ENCODE results near the gene SHC3. TPM values are rescaled to one million over a fixed set of nuclear protein-coding genes. Genes with fewer than 3 reads are reported as not detected.

The SHC3 gene
- total RNA-seq, 1 donor from 2014 or later = 0.13 TPM

DNA sequence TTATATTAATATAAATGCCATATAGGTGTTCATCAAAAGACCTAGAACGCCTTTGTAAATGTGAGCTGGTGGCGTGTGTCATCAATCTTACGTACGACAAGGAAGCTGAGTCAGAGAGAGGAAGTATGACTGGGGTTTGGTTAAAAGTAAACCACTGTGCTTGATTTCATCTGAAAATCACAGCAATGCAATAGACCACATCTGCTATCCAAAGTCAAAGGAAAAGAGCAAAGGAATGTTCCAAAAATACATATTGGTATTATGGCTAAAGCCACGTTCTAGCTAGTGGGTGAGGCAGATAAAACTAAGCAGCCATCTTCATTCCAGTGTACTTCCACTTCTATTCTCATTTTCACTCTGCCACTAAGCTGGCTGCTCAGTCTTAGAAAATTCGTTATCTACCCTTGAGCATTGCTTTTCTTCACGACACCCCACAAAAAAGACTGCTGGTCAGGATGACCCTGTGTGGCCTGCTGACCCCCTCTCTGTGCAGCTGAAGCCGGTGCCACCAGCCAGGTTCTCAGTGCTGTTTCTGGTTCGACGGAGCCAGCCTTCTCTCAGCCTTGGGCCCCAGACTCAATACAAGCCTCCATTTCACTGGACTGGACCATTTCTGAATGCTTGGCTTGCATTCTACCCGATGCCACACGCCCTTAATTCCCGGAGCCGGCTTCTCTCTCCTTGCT lies 23.8 kb downstream of the SHC3 start:
- peak; percentile 47 to 85 for DNase-seq (ENCODE audit: low read depth in 2 of 2)

DNA sequence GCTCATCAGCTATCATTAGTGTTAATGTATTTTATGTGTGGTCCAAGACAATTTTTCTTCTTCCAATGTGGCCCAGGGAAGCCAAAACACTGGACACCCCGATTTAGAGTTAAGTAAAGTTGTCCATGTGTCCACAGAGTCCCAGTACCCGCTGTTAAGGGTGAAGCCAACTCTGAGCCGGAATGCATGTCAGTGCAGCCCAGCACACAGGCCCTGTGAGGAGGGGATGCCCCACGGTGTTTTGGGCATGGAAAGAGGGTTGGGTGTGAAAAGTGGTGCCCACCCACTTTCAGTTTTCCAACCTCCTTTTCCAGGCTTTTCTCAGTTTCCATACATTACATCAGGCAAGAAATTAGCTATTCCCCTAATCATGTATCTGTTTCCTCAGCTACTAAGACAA lies 24.4 kb downstream of the SHC3 start:
- no peak for DNase-seq (ENCODE audit: low read depth in 2 of 2)

DNA sequence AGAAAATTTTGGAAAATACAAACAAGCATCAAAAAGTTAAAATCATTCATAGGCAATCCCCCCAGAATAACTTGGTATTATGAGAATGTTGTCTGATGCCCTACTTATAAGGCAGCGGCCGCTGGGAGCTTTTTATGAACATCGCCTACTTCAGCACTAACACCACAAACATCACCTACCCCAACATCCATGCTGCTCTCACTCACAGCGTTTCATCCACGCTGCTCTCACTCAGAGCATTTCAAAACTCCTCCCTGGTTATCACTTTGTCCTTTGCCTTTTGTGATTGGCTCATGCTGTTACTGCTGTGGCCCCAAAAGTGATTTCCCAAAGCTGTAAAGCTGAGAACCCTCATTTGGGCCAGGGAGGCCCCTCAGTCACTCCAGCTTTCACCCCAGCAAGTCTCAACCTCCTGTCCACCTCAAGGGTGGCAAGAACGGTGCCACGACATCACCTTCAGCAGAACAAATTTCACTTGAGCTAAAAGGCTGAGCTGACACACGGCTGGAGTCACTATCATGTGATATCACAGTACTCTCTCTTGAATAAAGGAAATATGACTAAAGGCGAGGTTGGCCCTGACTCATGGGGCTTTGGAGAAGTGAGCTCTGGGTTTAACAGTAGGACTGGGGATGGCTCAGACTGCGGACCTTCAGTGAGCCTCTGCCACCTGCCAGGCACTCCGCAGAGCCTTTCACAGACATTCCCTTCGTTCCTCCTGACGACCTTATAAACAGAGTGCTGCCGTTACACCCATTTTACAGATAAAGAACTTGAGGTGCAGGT lies 25.2 kb downstream of the SHC3 start:
- DNase-seq (ENCODE audit: low read depth in 2 of 2) = peak; percentile 7 to 85

DNA sequence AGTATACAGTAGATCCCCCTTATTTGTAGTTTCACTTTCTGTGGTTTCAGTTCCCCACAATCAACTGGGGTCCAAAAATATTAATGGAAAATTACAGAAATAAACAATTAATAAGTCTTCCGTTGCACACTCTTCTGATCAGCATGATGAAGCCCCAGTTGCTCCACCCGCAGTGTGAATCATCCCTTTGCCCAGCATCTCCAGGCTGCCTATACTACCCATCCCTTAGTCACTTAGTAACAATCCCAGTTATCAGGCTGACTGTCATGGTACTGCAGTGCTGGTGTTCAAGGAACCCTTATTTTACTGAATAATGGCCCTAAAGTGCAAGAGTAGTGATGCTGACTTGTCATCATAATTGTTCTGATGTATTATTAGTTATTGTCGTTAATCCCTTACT lies 28.9 kb downstream of the SHC3 start:
- no peak for DNase-seq (ENCODE audit: low read depth in 2 of 2)

DNA sequence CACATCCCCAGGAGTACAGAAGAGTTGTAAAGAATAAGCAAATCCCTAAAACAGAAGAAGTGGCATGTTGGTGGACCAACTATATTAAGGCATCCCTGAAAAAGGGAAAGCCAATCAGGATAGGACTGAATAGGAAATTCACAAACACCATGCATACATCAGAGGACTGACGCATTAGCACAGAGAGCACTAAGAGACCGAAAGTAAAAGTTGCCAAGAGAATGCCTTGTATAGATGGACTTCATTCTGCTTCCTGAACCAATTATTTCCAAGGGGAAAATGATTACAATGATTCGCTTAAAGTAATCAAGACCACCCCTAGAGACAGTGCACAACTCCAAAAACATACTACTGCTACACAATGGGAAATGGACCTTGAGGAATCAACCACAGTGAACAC lies 33.5 kb downstream of the SHC3 start:
- DNase-seq (ENCODE audit: low read depth in 2 of 2) = no peak

DNA sequence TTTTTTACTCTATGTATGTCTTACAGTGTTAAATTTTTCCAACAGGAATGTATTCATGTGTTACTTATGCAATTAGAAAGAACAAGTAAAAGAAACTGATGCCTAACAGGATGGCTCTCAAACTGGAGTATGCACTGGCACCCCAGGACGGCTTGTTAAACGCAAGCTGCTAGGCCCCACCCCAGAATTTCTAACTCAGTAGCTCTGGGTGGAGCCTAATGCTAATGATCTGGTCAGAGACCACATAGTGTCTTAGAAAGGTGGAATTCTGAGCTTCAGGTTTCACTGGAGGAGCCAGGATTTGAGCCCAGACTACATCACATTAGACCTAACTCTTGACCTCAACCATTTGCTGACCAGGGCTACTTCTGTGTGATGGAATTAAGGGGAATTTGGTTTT lies 34.4 kb downstream of the SHC3 start:
- no peak for DNase-seq (ENCODE audit: low read depth in 2 of 2)

DNA sequence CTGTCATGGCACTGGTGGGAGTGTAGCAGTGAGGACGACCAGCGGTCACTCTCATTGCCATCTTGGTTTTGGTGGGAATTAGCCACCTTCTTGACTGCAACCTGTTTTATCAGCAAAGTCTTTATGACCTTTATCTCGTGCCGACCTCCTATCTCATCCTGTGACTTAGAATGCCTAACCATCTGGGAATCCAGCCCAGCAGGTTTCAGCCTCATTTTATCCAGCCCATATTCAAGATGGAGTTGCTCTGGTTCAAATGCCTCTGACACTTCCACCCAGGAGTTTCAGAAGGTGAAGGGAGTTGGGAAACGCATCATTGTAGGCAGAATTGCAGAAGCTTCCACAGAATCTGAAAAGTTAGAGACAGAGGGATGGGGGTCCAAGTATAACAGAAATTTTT lies 35.4 kb downstream of the SHC3 start:
- no peak for DNase-seq (ENCODE audit: low read depth in 2 of 2)

DNA sequence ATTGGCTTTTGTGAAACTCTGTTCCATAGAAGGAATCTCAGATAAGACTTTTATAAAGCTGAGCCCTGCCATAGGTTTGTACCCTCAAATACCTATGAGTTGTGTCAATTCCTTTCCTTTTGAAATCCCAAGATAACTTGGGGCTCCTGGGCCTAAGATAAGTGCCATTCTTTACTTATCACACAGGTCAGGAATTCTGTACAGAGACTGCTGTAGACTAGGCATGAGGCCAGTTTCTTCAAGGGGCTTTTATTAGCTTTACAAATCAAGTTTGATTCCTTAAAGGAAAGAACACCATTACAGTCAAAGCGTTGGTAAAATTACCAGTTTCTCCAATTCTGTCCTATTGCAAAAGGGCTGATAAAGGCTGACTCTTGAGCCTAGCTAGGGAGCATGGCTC lies 39.2 kb downstream of the SHC3 start:
- DNase-seq (ENCODE audit: low read depth in 2 of 2) = no peak

DNA sequence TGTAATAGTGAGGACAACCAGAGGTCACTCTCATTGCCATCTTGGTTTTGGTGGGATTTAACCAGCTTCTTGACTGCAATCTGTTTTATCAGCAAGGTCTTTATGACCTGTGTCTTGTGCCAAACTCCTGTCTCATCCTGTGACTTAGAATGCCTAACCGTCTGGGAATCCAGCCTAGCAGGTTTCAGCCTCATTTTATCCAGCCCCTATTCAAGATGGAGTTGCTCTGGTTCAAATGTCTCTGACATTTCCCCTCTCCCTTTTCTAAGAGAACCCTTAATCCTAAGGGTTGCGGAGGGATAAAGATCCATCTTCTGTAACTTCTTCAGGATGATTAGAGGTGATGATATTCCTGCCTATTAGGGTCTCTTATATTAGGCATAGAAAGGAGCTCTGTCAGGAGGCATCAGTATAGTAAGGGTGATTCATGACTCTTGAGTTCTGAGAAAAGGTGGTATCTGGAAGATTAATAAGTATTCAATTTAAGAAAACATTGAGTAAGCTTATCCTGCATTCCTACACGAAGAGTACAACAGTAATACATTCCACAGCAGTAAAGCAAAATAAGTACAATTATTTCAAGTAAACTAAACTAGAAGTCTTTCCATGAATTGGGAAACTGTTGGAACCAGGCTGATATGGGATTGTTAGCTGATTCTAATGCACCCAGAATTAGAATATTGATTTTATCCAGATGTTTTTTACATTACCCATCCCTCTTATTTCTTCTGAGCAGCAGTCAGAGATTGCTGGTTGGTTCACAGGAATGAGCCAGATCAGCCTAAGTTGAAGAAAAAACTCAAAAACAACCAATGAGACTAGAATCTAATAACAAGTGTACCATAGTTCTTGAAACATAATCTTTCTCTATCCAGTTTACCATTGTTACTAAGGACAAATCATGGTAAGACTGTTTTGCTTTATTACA lies 39.9 kb downstream of the SHC3 start:
- DNase-seq (ENCODE audit: low read depth in 2 of 2) = no peak

DNA sequence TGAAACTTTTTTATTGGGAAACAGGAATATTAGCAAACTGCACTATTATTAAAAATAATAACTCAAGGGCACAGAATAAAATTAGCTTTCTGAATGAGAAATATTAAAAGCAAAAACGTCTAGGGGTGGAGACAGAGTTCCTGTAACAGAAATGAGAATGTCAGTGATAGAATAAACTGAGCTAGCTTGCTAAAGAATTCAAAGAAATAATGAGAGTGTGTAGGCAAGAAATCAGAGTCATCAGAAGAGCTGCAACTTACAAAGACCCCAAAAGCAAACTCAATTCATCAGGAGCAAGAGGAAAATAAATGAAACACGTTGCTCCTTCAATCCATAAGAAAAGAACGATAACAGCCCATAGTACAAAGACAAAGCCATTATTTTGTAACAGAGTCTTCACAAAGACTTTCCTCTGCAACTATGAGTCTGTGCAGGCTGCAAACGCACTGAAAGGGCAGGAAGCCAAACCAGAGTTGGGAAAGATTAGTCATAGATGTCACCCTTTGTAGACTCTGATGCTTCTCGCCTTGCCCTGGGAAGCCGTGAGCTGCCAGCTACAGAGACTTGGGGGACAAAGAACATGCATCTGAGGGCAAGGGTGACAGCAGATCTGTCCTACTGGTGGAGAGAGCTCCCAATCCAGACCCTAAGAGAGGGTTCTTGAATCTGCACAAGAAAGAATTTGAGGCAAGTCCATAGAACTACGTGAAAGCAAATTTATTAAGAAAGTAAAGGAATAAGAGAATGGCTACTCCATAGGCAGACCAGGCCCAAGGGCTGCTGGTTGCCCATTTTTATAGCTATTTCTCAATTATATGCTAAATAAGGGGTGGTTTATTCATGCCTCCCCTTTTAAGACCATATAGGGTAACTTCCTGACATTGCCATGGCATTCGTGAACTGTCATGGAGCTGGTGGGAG lies 40.8 kb downstream of the SHC3 start:
- peak in 1 of 2 donors; percentile 11 for DNase-seq (ENCODE audit: low read depth in 2 of 2)

DNA sequence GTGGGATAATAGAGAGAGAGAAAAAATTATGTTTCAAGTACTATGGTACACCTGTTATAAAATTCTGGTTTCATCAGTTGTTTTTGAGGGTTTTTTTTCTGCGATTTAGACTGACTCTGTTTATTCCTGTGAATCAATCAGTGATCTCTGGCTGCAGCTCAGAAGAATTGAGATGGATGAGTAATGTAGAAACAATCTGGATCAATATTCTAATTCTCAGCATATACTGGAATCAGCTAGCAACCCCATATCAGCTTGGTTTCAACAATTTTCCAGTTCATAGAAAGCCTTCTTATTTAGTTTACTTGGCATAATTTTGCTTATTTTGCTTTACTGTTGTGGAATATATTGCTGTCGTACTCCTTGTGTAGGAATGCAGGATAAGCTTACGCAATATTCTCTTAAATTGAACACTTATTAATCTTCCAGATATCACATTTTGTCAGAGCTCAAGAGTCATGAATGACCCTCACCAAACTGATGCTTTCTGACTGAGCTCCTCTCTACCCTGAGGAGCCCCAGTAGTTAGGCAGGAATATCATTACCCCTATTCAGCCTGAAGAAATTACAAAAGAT lies 42.9 kb downstream of the SHC3 start:
- no peak for DNase-seq (ENCODE audit: low read depth in 2 of 2)

DNA sequence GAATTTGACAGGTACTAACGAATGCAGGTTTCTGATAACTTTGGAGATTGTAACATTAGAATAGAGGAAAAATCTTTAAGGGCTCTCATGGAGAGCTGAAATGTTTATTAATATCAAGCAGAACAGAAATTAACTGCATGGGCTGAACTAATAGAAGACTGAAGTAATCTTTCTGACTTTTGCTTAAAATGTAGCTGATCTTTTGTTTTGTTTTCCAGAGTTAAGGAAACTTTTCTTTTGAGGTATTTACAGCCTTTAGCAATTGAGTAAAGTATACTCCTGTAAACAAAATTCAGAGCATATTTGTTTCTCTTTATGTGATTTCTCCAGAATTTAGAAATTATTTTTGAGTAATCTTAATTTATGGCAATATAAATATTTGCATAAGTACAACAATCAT lies 43.9 kb downstream of the SHC3 start:
- no peak for DNase-seq (ENCODE audit: low read depth in 2 of 2)

DNA sequence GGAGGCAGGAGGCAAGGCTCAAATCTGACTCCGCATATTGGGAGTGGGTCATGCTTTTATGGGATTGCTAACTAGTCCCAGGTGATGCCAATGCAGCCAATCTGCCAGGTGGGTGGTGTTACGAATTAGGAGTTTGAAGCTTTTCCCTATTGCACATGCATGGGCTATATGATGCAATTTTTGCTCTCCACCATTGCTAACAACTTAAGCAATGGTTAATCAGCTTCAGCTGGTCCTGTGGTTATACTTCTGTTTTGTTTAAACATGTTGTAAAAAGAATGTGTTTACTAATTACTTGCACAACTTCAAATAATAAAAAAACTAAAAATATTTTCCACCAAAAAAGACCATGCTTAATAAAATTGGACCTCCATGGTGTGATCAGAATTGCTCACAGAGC lies 55.7 kb downstream of the SHC3 start:
- DNase-seq (ENCODE audit: low read depth in 2 of 2) = no peak

DNA sequence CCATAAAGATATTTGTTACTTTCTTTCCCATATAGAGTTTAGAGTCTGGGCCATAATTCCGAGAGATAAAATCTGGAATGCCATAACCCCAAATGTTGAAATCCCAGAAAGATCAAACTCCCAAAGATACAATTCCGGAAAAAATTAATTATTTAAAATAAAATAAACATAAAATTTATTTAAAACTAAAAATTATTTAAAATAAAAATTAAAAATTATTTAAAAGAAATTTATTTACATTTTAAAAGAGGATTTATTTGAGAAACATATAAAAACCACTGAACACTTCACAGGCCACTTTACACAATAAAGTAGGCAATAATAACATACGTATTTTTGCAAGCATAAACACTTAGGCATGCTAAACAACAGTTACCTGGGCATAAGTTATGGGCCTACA lies 57.9 kb downstream of the SHC3 start:
- no peak for DNase-seq (ENCODE audit: low read depth in 2 of 2)

DNA sequence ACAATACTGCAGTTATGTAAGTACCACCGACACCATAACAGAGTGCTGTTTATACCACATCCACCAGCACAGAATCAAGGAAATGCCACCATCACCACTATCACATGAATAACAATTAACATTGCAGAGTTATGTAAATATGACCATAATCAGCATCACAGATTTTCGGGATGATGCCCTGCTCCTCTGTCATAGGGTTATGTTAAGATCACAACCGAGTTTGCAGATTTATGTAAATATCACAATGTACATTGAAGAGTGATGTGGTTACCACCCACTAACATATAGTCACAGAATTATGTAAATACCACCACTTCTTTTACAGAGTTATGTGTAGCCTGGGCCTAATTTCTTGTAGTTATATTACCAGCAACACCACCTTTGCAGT lies 61.8 kb downstream of the SHC3 start:
- DNase-seq (ENCODE audit: low read depth in 2 of 2) = no peak

DNA sequence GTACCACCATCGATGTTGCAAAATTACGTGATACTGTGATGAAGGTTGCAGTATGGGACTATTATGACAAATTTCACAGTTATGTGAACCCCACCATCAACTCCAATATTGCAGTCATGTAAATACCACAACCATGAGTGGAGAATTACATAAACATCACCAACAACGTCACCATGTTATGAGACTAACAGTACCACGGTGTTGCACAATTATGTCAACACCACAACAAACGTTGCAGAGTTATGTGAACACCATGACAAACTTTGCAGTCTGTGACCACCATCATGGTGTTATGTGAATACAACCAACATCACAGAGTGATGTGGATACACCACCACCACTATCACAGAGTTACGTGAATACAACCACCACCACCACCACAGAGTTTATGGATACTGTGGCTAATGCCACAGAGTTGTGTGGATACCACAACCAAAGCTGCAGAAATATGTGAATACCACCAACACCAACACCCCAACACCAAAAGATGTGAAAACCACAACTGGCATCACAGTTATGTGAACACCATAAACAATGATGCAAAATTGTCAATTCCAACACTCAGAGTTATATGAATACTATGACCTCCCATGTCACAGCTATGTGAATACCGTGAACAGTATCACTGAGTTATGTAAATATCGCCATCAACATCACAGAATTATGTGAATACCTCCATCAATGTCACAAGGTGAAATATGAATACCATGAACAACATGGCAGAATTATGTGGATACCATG lies 62.4 kb downstream of the SHC3 start:
- no peak for DNase-seq (ENCODE audit: low read depth in 2 of 2)

DNA sequence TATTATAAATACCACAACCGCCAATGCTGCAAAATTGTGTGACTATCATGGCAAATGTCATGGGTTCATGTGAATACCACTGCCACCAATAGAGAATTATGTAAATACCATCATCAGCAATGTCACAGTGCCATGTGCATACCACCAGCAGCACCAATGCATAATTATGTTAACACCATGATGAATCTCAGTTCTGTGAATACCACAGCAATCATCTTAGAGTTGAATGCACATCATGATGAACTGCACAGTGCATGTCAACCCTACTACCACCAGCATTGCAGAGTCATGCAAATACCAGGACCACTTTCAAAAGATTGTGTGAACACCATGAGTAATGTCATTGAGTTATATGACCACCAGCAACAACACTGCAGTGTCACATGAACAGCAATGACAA lies 63.2 kb downstream of the SHC3 start:
- no peak for DNase-seq (ENCODE audit: low read depth in 2 of 2)

DNA sequence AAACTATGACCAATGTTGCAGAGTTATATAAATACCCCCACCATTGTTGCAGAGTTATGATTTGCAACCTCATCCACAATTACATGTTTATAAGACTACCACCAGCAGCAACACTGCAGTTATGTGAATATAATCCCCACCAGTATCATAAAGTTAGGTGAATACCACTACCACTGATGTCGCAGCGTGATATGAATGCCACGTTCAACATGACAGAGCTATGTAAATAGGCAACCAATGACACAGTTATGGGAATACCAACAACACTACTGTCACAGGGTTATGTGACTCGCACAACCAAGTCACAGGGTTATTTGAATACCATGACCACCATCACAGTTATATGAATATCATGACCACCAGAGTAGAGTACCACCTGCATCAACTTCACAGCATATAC lies 63.9 kb downstream of the SHC3 start:
- no peak for DNase-seq (ENCODE audit: low read depth in 2 of 2)

DNA sequence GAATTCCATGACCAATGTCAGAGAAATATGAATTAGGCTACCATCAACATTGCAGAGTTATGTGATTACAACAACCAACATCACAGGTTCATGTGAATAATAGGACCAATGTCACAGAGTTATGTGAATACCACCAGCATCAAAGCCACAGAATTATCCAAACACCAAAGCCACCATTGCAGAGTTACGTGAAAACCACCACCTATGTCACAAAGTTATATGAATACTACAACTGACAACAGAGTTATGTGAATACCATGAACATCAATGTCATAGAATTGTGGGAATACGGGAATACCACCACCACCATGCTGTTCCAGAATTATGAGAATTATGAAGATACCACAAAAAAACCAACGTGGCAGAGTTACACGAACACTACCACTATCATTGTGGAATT lies 64.8 kb downstream of the SHC3 start:
- no peak for DNase-seq (ENCODE audit: low read depth in 2 of 2)

DNA sequence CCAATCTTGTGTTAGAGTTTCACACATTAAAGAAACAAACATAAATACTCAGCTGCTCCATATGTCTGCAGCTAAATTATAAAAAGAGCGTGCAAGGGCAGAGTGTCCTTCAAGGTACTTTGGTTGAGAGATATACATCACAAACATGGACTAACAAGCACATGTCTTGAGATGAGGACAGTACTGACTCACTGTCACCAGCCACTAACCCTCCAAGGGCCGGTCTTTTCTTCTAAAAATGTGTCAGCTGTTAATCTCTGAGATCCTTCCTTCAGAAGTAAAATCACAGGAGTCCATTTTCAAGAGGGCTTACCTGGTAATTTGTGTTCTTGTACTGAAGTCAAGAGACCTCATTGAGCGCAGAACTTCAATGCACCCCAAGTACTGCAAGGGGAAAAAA lies 66.4 kb downstream of the SHC3 start:
- DNase-seq (ENCODE audit: low read depth in 2 of 2) = no peak

All from dermis microvascular lymphatic vessel endothelial cell (primary cell).